Kidney (tissue), 14 donors: ENCODE results near the gene HBE1. TPM values are rescaled to one million over a fixed set of nuclear protein-coding genes. Genes with fewer than 3 reads are reported as not detected.

ENCODE experiments used
- DNase-seq, 5 donors: peaks; one replicate each; pipeline ENCODE4 v3.0.0-alpha.2; 2013 to 2020
- FAIRE-seq: peaks from 2 replicates; lab custom pipeline; 2012; peaks lifted over from hg19 to GRCh38; lab: Jason Lieb, UNC
- H3K27ac ChIP-seq, 2 donors: one replicate each; pipeline ENCODE4 v1.7.0; 2013; ENCODE audit warnings: low read depth in 2 of 2, low read length in 2 of 2, inconsistent platforms in 1 of 2
- H3K27me3 ChIP-seq: one replicate; pipeline ENCODE4 v1.7.1; 2013; ENCODE audit warnings: low read length, inconsistent platforms; ENCODE audit not compliant: control insufficient read depth, insufficient read depth
- H3K36me3 ChIP-seq, 3 donors: one replicate each; pipeline versions ENCODE4 v1.7.0 to v1.7.1; 2013; ENCODE audit warnings: low read length in 3 of 3, control low read depth in 1 of 3, inconsistent platforms in 1 of 3; ENCODE audit not compliant: insufficient read depth in 3 of 3, control insufficient read depth in 2 of 3
- H3K4me1 ChIP-seq, 3 donors: one replicate each; pipeline versions ENCODE4 v1.7.0 to v1.7.1; 2013; ENCODE audit warnings: low read length in 3 of 3, inconsistent platforms in 1 of 3, low read depth in 1 of 3; ENCODE audit not compliant: control insufficient read depth in 2 of 3, insufficient read depth in 2 of 3
- H3K4me3 ChIP-seq, 3 donors: one replicate each; pipeline versions ENCODE4 v1.7.0 to v1.8.1; 2013; ENCODE audit warnings: low read length in 3 of 3, control low read depth in 1 of 3, inconsistent platforms in 1 of 3
- H3K9ac ChIP-seq, 3 donors: one replicate each; pipeline versions ENCODE4 v1.7.0 to v1.7.1; 2013; ENCODE audit warnings: low read length in 3 of 3, control low read depth in 1 of 3, inconsistent platforms in 1 of 3
- H3K9me3 ChIP-seq, 3 donors: one replicate each; pipeline versions ENCODE4 v1.7.0 to v1.7.1; 2013; ENCODE audit warnings: low read length in 3 of 3, control low read depth in 1 of 3, inconsistent platforms in 1 of 3; ENCODE audit not compliant: control insufficient read depth in 2 of 3, insufficient read depth in 1 of 3
- intact Hi-C: fragments of 100-400 bp; cut with DNase I; formaldehyde crosslinking; loops from one replicate; pipeline ENCODE4 v1.11.1; 2022
- polyA plus RNA-seq: library from polyadenylated mRNA; stranded (reverse); fragments of 350-450 nt; fragmentation: Illumina TruSeq; extraction: RNeasy Lipid Tissue Mini Kit (QIAGEN cat#74804); gene quantifications from one replicate; pipeline ENCODE4 v1.2.3, GENCODE V29; 2014; ENCODE audit warnings: low read depth, low replicate concordance; ENCODE audit not compliant: insufficient read depth
- total RNA-seq: library from RNA; stranded (reverse); fragmentation: NEBNext Ultra II Directional; extraction: Animal tissue kit (Norgen Biotek cat#: 25700); gene quantifications from one replicate; pipeline ENCODE4 v1.2.1, GENCODE V29; 2021
- TF ChIP-seq, protein P1 (sequence below): IDR thresholded peaks from 3 replicates; pipeline ENCODE4 v1.5.1; 2012; ENCODE audit warnings: mild to moderate bottlenecking, moderate library complexity, borderline replicate concordance; ENCODE audit not compliant: insufficient read depth; ENCODE audit errors: extremely low read depth
- donor health status: control.
- donor health status: control.
- donor health status: control.
- donor health status: control.
- donor health status: control.
- donor health status: DM: yes; HTN: yes; CAD: no.
- donor health status: Normal renal cell carcinoma (clear cell type).

The HBE1 gene
- total and polyA plus RNA-seq, 2 donors from 2014 or later = not detected

DNA sequence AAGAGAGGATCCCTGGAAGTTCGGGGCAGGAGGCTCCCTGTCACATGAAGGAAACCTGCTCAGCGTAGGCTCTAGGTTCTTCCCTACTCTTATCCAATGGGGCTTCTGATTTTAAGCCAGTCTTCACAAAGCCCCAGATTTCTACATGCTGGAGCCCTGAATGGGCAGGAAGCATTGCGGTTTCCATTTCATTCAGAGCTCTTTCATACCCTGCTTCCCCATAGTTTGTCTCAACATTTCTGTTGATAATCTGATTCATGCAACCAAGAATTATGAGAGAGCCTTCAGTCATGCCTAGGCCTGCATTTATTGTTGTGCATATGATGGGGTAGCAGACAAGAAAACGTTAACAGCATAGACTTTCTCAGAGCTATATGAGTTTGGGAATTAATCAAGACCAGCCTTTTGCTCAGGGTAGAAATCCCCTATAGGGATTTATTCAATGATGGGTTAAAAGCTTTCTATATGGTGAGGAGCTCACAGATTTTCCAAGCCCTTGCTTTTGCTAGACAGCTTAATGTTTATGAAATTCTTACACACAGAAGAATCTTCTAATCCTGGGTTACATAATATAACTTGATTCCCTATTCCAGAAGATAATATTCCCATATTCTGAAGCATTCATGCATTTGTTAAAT lies 16.1 kb upstream of the HBE1 start:
- intact Hi-C loops = no loop called here

DNA sequence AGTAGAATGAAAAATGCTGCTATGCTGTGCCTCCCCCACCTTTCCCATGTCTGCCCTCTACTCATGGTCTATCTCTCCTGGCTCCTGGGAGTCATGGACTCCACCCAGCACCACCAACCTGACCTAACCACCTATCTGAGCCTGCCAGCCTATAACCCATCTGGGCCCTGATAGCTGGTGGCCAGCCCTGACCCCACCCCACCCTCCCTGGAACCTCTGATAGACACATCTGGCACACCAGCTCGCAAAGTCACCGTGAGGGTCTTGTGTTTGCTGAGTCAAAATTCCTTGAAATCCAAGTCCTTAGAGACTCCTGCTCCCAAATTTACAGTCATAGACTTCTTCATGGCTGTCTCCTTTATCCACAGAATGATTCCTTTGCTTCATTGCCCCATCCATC lies 14.9 kb upstream of the HBE1 start:
- Histone ChIP-seq H3K9me3 (no peaks in the 10 kb centered on the region), H3K27ac (no peak overlapping the region), H3K9ac (no peak overlapping the region), H3K36me3 (no peaks in the 10 kb centered on the region), H3K4me3 (no peak overlapping the region), H3K4me1 (no peaks in the 10 kb centered on the region), H3K27me3 (no peaks in the 10 kb centered on the region)
- FAIRE-seq (no peak), DNase-seq (no peak)
- TF ChIP-seq, protein P1, sequence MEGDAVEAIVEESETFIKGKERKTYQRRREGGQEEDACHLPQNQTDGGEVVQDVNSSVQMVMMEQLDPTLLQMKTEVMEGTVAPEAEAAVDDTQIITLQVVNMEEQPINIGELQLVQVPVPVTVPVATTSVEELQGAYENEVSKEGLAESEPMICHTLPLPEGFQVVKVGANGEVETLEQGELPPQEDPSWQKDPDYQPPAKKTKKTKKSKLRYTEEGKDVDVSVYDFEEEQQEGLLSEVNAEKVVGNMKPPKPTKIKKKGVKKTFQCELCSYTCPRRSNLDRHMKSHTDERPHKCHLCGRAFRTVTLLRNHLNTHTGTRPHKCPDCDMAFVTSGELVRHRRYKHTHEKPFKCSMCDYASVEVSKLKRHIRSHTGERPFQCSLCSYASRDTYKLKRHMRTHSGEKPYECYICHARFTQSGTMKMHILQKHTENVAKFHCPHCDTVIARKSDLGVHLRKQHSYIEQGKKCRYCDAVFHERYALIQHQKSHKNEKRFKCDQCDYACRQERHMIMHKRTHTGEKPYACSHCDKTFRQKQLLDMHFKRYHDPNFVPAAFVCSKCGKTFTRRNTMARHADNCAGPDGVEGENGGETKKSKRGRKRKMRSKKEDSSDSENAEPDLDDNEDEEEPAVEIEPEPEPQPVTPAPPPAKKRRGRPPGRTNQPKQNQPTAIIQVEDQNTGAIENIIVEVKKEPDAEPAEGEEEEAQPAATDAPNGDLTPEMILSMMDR = no peak
- intact Hi-C loops = no loop called here

More for the DNA sequence above, 16.1 kb upstream of the HBE1 start:
- Histone ChIP-seq H3K27me3 (no peaks in the 10 kb centered on the region), H3K36me3 (no peaks in the 10 kb centered on the region), H3K9me3 (no peaks in the 10 kb centered on the region), H3K4me1 (no peaks in the 10 kb centered on the region), H3K27ac (no peak overlapping the region), H3K4me3 (no peak overlapping the region), H3K9ac (no peak overlapping the region)
- FAIRE-seq = no peak
- no peak for DNase-seq
- TF ChIP-seq, protein P1 = no peak

DNA sequence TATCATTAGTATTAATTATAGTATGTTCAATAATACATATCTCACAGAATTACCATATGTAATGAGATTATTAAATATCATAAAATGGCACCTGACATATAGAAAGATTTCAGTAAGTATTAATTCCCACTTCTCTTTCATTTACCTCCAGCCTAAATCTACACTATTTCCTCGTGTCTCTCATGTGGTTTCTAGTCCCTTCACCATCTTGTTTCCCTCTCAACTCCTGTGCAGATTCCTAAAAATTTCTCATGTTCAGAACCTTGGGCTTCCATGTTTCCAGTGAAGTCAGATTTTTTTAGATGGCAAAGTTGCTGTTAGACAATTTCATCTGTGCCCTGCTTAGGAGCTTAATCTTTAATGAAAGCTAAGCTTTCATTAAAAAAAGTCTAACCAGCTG lies 14.1 kb upstream of the HBE1 start:
- no peaks in the 10 kb centered on the region for H3K36me3 ChIP-seq
- H3K4me3 ChIP-seq = no peak overlapping the region
- no peak overlapping the region for H3K9ac ChIP-seq
- no peaks in the 10 kb centered on the region for H3K9me3 ChIP-seq
- intact Hi-C loops = no loop called here
- FAIRE-seq (no peak), DNase-seq (no peak)
- H3K27ac ChIP-seq = no peak overlapping the region
- TF ChIP-seq, protein P1 = no peak
- H3K4me1 ChIP-seq = no peaks in the 10 kb centered on the region
- H3K27me3 ChIP-seq = no peaks in the 10 kb centered on the region

DNA sequence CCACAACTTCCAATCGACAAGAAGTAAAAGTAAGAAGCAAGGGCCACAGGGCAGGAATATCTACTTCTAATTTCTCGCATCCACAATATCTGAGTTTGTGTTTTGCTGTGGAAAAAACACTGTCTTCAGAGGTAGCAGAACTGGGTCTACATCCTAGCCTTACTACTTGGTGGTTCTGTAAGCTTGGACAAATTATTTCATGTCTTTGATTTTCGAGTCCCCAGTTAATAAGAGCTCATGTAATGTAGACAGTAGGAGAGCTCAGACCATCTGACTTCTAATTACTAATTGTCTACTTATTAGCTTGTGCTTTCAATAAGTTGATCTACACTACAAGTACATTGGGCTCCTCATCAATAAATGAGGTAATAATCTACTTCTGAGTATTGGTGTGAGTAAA lies 13.3 kb upstream of the HBE1 start:
- Histone ChIP-seq H3K9ac (no peak overlapping the region), H3K4me3 (no peak overlapping the region), H3K27me3 (no peaks in the 10 kb centered on the region), H3K4me1 (no peaks in the 10 kb centered on the region), H3K36me3 (no peaks in the 10 kb centered on the region), H3K27ac (no peak overlapping the region), H3K9me3 (no peaks in the 10 kb centered on the region)
- intact Hi-C loops = no loop called here
- no peak for FAIRE-seq
- TF ChIP-seq, protein P1 = no peak
- DNase-seq = no peak
